HCT116 (cell line): ENCODE measurements around the gene CDC14A. TPM values are rescaled to one million over a fixed set of nuclear protein-coding genes. Genes with fewer than 3 reads are reported as not detected.

ENCODE experiments used
- ATAC-seq: fragments of 200-7000 bp; cut with Tn5 transposase; 2 replicates; pipeline ENCODE4 v1.9.1; 2020; ENCODE audit warnings: mild to moderate bottlenecking, moderate library complexity
- BruUV-seq: library from RNA; stranded (reverse); fragments of 400-500 nt; replicated peaks from 2 replicates; lab custom pipeline; 2021; lab: Mats Ljungman, UMichigan
- CTCF ChIA-PET: fragments of 300-600 bp; sonication (Branson Sonifier 250); formaldehyde crosslinking; loops from one replicate; lab custom pipeline; 2021; ENCODE audit warnings: antibody characterized with exemption; lab: Charles Lee
- POLR2A ChIA-PET: fragments of 300-600, 350-600 bp; sonication (Branson Sonifier 250); formaldehyde crosslinking; loops from one replicate; lab custom pipeline; 2021; ENCODE audit warnings: antibody characterized with exemption; lab: Charles Lee
- RAD21 ChIA-PET, 2 experiments: fragments of 300-600 bp; sonication (Branson Sonifier 250); formaldehyde crosslinking; loops; one replicate each; lab custom pipeline; 2023; ENCODE audit warnings: low total read pairs in 2 of 2; ENCODE audit not compliant: uncharacterized antibody in 2 of 2, unreplicated experiment in 2 of 2, low non-redundant PET in 1 of 2; lab: Charles Lee
- DNase-seq: peaks from one replicate; pipeline ENCODE4 v3.0.0-alpha.2; 2010; ENCODE audit warnings: low read depth, low spot score
- H2AFZ ChIP-seq: fragments of 200-600 bp; shearing (Covaris generic), sonication (generic); 2 replicates; pipeline ENCODE4 v1.6.1; 2017; ENCODE audit warnings: low read depth, mixed run types, mixed read lengths, antibody characterized with exemption, low read length; ENCODE audit not compliant: poor library complexity, severe bottlenecking
- H3K27ac ChIP-seq: 2 replicates; pipeline ENCODE4 v1.5.1; 2012; ENCODE audit warnings: low read depth, low read length
- H3K27me3 ChIP-seq: fragments of 200-600 bp; sonication (generic); 2 replicates; pipeline ENCODE4 v1.6.1; 2016; ENCODE audit warnings: mixed run types, low read length, mixed read lengths; ENCODE audit not compliant: insufficient read depth
- H3K36me3 ChIP-seq, 2 experiments: fragments of 200-500 bp in 1 of 2; fragments of 200-600 bp in 1 of 2; sonication (Bioruptor generic) in 1 of 2; sonication (generic) in 1 of 2; 2 replicates each; pipeline versions ENCODE4 v1.5.1 to v1.6.1; 2014 to 2016; ENCODE audit warnings: low read length in 2 of 2, inconsistent platforms in 1 of 2, mixed read lengths in 1 of 2, mixed run types in 1 of 2; ENCODE audit not compliant: insufficient read depth in 2 of 2, control insufficient read depth in 1 of 2
- H3K4me1 ChIP-seq, 2 experiments: fragments of 200-600 bp in 1 of 2; sonication (generic) in 1 of 2; 2 replicates each; pipeline versions ENCODE4 v1.5.1 to v1.6.1; 2012 to 2017; ENCODE audit warnings: low read length in 2 of 2, inconsistent platforms in 1 of 2, mild to moderate bottlenecking in 1 of 2, mixed read lengths in 1 of 2, mixed run types in 1 of 2, moderate library complexity in 1 of 2; ENCODE audit not compliant: insufficient read depth in 2 of 2, control insufficient read depth in 1 of 2
- H3K4me2 ChIP-seq: fragments of 200-600 bp; sonication (generic); 2 replicates; pipeline ENCODE4 v1.6.1; 2017; ENCODE audit warnings: mixed run types, low read length, mixed read lengths
- H3K4me3 ChIP-seq, 2 experiments: fragments of 200-600 bp in 1 of 2; sonication (generic) in 1 of 2; replicated peaks in 1 of 2; 2 replicates each; pipeline ENCODE4 v1.5.1; 2011 to 2016; ENCODE audit warnings: low read length in 2 of 2, control low read depth in 1 of 2, low read depth in 1 of 2, mild to moderate bottlenecking in 1 of 2, mixed read lengths in 1 of 2, mixed run types in 1 of 2
- H3K79me2 ChIP-seq: fragments of 200-600 bp; sonication (generic); 2 replicates; pipeline ENCODE4 v1.6.1; 2017; ENCODE audit warnings: mild to moderate bottlenecking, mixed run types, low read length, moderate library complexity, mixed read lengths; ENCODE audit not compliant: insufficient read depth
- H3K9ac ChIP-seq: fragments of 200-600 bp; sonication (generic); 2 replicates; pipeline ENCODE4 v1.6.1; 2016; ENCODE audit warnings: low read length, mixed read lengths
- H3K9me2 ChIP-seq: fragments of 200-600 bp; sonication (generic), shearing (Covaris generic); 2 replicates; pipeline ENCODE4 v1.6.1; 2017; ENCODE audit warnings: mixed run types, mild to moderate bottlenecking, moderate library complexity; ENCODE audit not compliant: insufficient read depth
- H3K9me3 ChIP-seq, 2 experiments: fragments of 200-500 bp in 1 of 2; fragments of 200-600 bp in 1 of 2; sonication (Bioruptor generic) in 1 of 2; sonication (generic) in 1 of 2; 2 replicates each; pipeline ENCODE4 v1.6.1; 2014 to 2017; ENCODE audit warnings: low read length in 2 of 2, mixed read lengths in 2 of 2, inconsistent platforms in 1 of 2, low read depth in 1 of 2, mild to moderate bottlenecking in 1 of 2, mixed run types in 1 of 2, moderate library complexity in 1 of 2; ENCODE audit not compliant: control insufficient read depth in 1 of 2, insufficient read depth in 1 of 2
- H4K20me1 ChIP-seq: fragments of 200-600 bp; sonication (generic), shearing (Covaris generic); 2 replicates; pipeline ENCODE4 v1.6.1; 2017; ENCODE audit warnings: mixed run types, mild to moderate bottlenecking, moderate library complexity; ENCODE audit not compliant: insufficient read depth
- CBX3 ChIP-seq: IDR thresholded peaks from 2 replicates; pipeline ENCODE4 v1.6.1; 2012; ENCODE audit warnings: low read depth
- CEBPB ChIP-seq: IDR thresholded peaks from 2 replicates; pipeline ENCODE4 v1.6.1; 2012; ENCODE audit warnings: low read depth
- ELF1 ChIP-seq: IDR thresholded peaks from 2 replicates; pipeline ENCODE4 v1.6.1; 2012; ENCODE audit warnings: low read depth, borderline replicate concordance
- EZH2 ChIP-seq: fragments of 200-600 bp; sonication (generic); IDR thresholded peaks from 2 replicates; pipeline ENCODE4 v1.6.1; 2017; ENCODE audit warnings: antibody characterized with exemption, mixed run types
- FOSL1 ChIP-seq: IDR thresholded peaks from 2 replicates; pipeline ENCODE4 v1.6.1; 2012; ENCODE audit warnings: low read depth
- SIN3A ChIP-seq: IDR thresholded peaks from 2 replicates; pipeline ENCODE4 v1.6.1; 2012; ENCODE audit warnings: low read depth
- SP1 ChIP-seq: IDR thresholded peaks from 2 replicates; pipeline ENCODE4 v1.6.1; 2012; ENCODE audit warnings: low read depth
- SRF ChIP-seq: IDR thresholded peaks from 2 replicates; pipeline ENCODE4 v1.6.1; 2012; ENCODE audit warnings: low read depth
- TCF7L2 ChIP-seq: IDR thresholded peaks from 2 replicates; pipeline ENCODE4 v1.7.0; 2011; ENCODE audit warnings: borderline replicate concordance, inconsistent platforms; ENCODE audit not compliant: insufficient read depth, insufficient read length; ENCODE audit errors: extremely low read depth
- ZNF274 ChIP-seq: fragments of 200-500 bp; sonication (Bioruptor generic); IDR thresholded peaks from 2 replicates; pipeline ENCODE4 v1.6.1; 2014; ENCODE audit warnings: mild to moderate bottlenecking, low read depth, low read length, inconsistent platforms
- intact Hi-C: fragments of 100-400 bp; cut with micrococcal nuclease; formaldehyde crosslinking; loops from 2 replicates; pipeline ENCODE4 v1.10.0; 2022
- total RNA-seq: library from RNA; stranded (reverse); gene quantifications from one replicate; pipeline ENCODE4 v1.2.1, GENCODE V29; 2021; ENCODE audit not compliant: unreplicated experiment
- TF ChIP-seq, protein P1 (sequence below): IDR thresholded peaks from 2 replicates; pipeline ENCODE4 v1.6.1; 2012
- TF ChIP-seq, protein P2 (sequence below): IDR thresholded peaks from 2 replicates; pipeline ENCODE4 v1.6.1; 2012

The CDC14A gene
- total RNA-seq, 1 experiment from 2014 or later = 5.1 TPM

DNA sequence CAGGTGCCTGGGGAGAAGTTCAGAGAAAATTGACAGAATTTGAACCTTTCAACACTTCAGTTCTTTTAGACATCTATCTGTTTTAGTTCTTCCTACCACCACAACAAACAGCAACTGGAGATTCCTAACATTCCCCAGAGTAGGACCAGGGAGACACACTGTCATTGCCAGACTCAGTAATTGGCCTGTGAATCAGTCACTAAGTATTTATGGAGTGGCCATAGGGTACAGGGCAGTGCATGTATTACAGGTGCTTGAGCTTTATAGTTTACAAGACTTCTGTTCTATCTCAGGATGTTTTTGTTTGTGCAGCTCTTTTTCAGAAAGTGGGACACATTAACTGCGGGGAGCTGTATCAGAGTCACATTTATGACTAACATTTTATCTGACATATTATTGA is 1.7 kb downstream of the CDC14A start:
- intact Hi-C loops = loop anchor here (2.0 to 10.0 kb wide), 3 partner anchors 102 to 379 kb away; partner anchors contain the start of genes SASS6 and TRMT13
- H4K20me1 ChIP-seq = no peaks in the 10 kb centered on the region
- H3K4me1 ChIP-seq = peaks cover 27 to 42% of the 10 kb centered on the region in 2 experiments
- H2AFZ ChIP-seq = no peak overlapping the region
- no peaks in the 10 kb centered on the region for H3K9me2 ChIP-seq
- ATAC-seq = peak; percentile 36
- no peak overlapping the region for H3K27ac ChIP-seq
- peak; percentile 50 for DNase-seq
- no peaks in the 10 kb centered on the region for H3K27me3 ChIP-seq
- RAD21 ChIA-PET = no interaction called here
- peak overlapping the region; percentile 72 to 89 for H3K4me3 ChIP-seq
- H3K4me2 ChIP-seq = peak overlapping the region; percentile 97
- TF ChIP-seq CEBPB (peak; percentile 42; the same call in 1 of the 2 replicates), ELF1 (no peak), ZNF274 (no peak), CBX3 (0 out of 2 replicates have a peak, but pooled peaks have one; percentile 17), SRF (no peak), EZH2 (no peak), TCF7L2 (no peak), FOSL1 (peak; percentile 37; the same call in 1 of the 2 replicates), SIN3A (peak; percentile 48; the same call in 1 of the 2 replicates), SP1 (peak; percentile 38; the same call in 1 of the 2 replicates)
- TF ChIP-seq, protein P1, sequence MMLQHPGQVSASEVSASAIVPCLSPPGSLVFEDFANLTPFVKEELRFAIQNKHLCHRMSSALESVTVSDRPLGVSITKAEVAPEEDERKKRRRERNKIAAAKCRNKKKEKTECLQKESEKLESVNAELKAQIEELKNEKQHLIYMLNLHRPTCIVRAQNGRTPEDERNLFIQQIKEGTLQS = no peak
- TF ChIP-seq, protein P2, sequence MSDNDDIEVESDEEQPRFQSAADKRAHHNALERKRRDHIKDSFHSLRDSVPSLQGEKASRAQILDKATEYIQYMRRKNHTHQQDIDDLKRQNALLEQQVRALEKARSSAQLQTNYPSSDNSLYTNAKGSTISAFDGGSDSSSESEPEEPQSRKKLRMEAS = 0 out of 2 replicates have a peak, but pooled peaks have one; percentile 12
- TF ChIP-seq, all 23 proteins: peak for 6
- ChIA-PET POLR2A (interaction anchor here (1.6 kb wide), 1 partner anchor 9 kb away, joined by 5 read pairs; no protein-coding TSS in a partner anchor), CTCF (no interaction called here)
- Histone ChIP-seq H3K36me3 (peaks cover 0 to 2% of the 10 kb centered on the region in 2 experiments; a peak in 1 of 4 replicates), H3K79me2 (no peaks in the 10 kb centered on the region), H3K9me3 (no peaks in the 10 kb centered on the region), H3K9ac (peak overlapping the region; percentile 72; the same call in 1 of the 2 replicates)
- BruUV-seq = TSS peak; percentile 58
